SK-N-SH (cell line): Measurements from ENCODE around the gene HEY2. TPM values are rescaled to one million over a fixed set of nuclear protein-coding genes. Genes with fewer than 3 reads are reported as not detected.

ENCODE experiments used
- CTCF ChIA-PET: fragments of 300-600, 350-600 bp; formaldehyde crosslinking; extraction: SDS; loops from one replicate; lab custom pipeline; 2021; lab: Yijun Ruan, JAX
- POLR2A ChIA-PET: fragments of 350-600 bp; sonication (Branson Sonifier 250); formaldehyde crosslinking; extraction: SDS; loops from one replicate; lab custom pipeline; 2020; ENCODE audit warnings: antibody characterized with exemption, inconsistent platforms; lab: Yijun Ruan, JAX
- DNase-seq: peaks from one replicate; pipeline ENCODE4 v3.0.0; 2012
- H2AFZ ChIP-seq: fragments of 200-600 bp; sonication (generic); 2 replicates; pipeline ENCODE4 v1.8.1; 2016; ENCODE audit warnings: antibody characterized with exemption, mild to moderate bottlenecking, low read depth
- H3F3A ChIP-seq: fragments of 200-600 bp; sonication (generic); replicated peaks from 2 replicates; pipeline ENCODE3; 2016; ENCODE audit warnings: antibody characterized with exemption, mild to moderate bottlenecking; ENCODE audit not compliant: insufficient read depth
- H3K27ac ChIP-seq, 2 experiments: fragments of 200-500 bp in 1 of 2; fragments of 200-600 bp in 1 of 2; sonication (Bioruptor generic) in 1 of 2; sonication (generic), shearing (Covaris generic) in 1 of 2; 2 replicates each; pipeline versions ENCODE4 v1.5.1 to v1.6.1; 2014 to 2016; ENCODE audit warnings: low read depth in 2 of 2, inconsistent platforms in 1 of 2, low read length in 1 of 2, mild to moderate bottlenecking in 1 of 2, mixed read lengths in 1 of 2
- H3K27me3 ChIP-seq: fragments of 200-600 bp; sonication (generic), shearing (Covaris generic); 2 replicates; pipeline ENCODE4 v1.6.1; 2016; ENCODE audit warnings: mixed run types; ENCODE audit not compliant: insufficient read depth
- H3K36me3 ChIP-seq, 2 experiments: fragments of 200-500 bp in 1 of 2; fragments of 200-600 bp in 1 of 2; sonication (Bioruptor generic) in 1 of 2; sonication (generic) in 1 of 2; replicated peaks in 1 of 2; 2 replicates each; pipeline versions ENCODE3 to v1.5.1; 2014 to 2016; ENCODE audit warnings: low read length in 1 of 2, mild to moderate bottlenecking in 1 of 2; ENCODE audit not compliant: insufficient read depth in 2 of 2, control insufficient read depth in 1 of 2
- H3K4me1 ChIP-seq, 2 experiments: fragments of 200-500 bp in 1 of 2; fragments of 200-600 bp in 1 of 2; sonication (Bioruptor generic) in 1 of 2; sonication (generic), shearing (Covaris generic) in 1 of 2; 2 replicates each; pipeline versions ENCODE4 v1.5.1 to v1.6.1; 2014 to 2016; ENCODE audit warnings: low read depth in 1 of 2, low read length in 1 of 2, mixed run types in 1 of 2; ENCODE audit not compliant: insufficient read depth in 2 of 2, control insufficient read depth in 1 of 2
- H3K4me2 ChIP-seq: fragments of 200-600 bp; sonication (generic), shearing (Covaris generic); 2 replicates; pipeline ENCODE4 v1.6.1; 2017; ENCODE audit warnings: mixed run types
- H3K4me3 ChIP-seq, 2 experiments: fragments of 200-500 bp in 1 of 2; fragments of 200-600 bp in 1 of 2; sonication (Bioruptor generic) in 1 of 2; sonication (generic), shearing (Covaris generic) in 1 of 2; 2 replicates each; pipeline versions ENCODE4 v1.5.1 to v1.8.1; 2014 to 2016; ENCODE audit warnings: low read depth in 2 of 2, inconsistent platforms in 1 of 2, low read length in 1 of 2, mild to moderate bottlenecking in 1 of 2, mixed read lengths in 1 of 2, moderate library complexity in 1 of 2
- H3K79me2 ChIP-seq: fragments of 200-600 bp; sonication (generic); 2 replicates; pipeline ENCODE4 v1.8.1; 2017; ENCODE audit warnings: mild to moderate bottlenecking; ENCODE audit not compliant: insufficient read depth
- H3K9ac ChIP-seq: fragments of 200-600 bp; sonication (generic); 2 replicates; pipeline ENCODE4 v1.6.1; 2017; ENCODE audit warnings: mixed run types
- H3K9me2 ChIP-seq: fragments of 200-600 bp; sonication (generic); 2 replicates; pipeline ENCODE4 v1.6.1; 2017; ENCODE audit warnings: mixed run types
- H3K9me3 ChIP-seq: fragments of 200-600 bp; sonication (generic); 2 replicates; pipeline ENCODE4 v1.6.1; 2017; ENCODE audit warnings: mixed run types, mild to moderate bottlenecking, moderate library complexity
- H4K20me1 ChIP-seq: fragments of 200-600 bp; sonication (generic); 2 replicates; pipeline ENCODE4 v1.6.1; 2017; ENCODE audit warnings: mild to moderate bottlenecking, mixed run types; ENCODE audit not compliant: insufficient read depth
- GABPA ChIP-seq: IDR thresholded peaks from 2 replicates; pipeline ENCODE4 v1.4.0; 2012; ENCODE audit warnings: low read depth, mild to moderate bottlenecking
- MAX ChIP-seq: IDR thresholded peaks from 2 replicates; pipeline ENCODE4 v1.4.0; 2012; ENCODE audit warnings: low read depth
- MEF2A ChIP-seq: IDR thresholded peaks from 2 replicates; pipeline ENCODE4 v1.4.0; 2012; ENCODE audit warnings: low read depth, borderline replicate concordance
- MXI1 ChIP-seq: IDR thresholded peaks from 2 replicates; pipeline ENCODE4 v1.6.1; 2012; ENCODE audit warnings: mild to moderate bottlenecking, low read depth, low read length, improper control_type of control experiment
- NFIC ChIP-seq: IDR thresholded peaks from 2 replicates; pipeline ENCODE4 v1.4.0; 2012; ENCODE audit warnings: borderline replicate concordance
- PBX3 ChIP-seq: IDR thresholded peaks from 2 replicates; pipeline ENCODE4; 2012
- RAD21 ChIP-seq: IDR thresholded peaks from 2 replicates; pipeline ENCODE4 v1.6.1; 2012; ENCODE audit warnings: mild to moderate bottlenecking, low read length
- RCOR1 ChIP-seq: fragments of 150-350 bp; IDR thresholded peaks from 2 replicates; pipeline ENCODE4 v1.6.1; 2017; ENCODE audit warnings: antibody characterized with exemption, low read length
- RFX5 ChIP-seq: IDR thresholded peaks from 2 replicates; pipeline ENCODE4 v1.6.1; 2012; ENCODE audit warnings: mild to moderate bottlenecking, improper control_type of control experiment, low read length
- SMC3 ChIP-seq: IDR thresholded peaks from 2 replicates; pipeline ENCODE4 v1.6.1; 2012; ENCODE audit warnings: low read depth, low read length, improper control_type of control experiment
- TAF1 ChIP-seq: IDR thresholded peaks from 2 replicates; pipeline ENCODE4 v1.6.1; 2012; ENCODE audit warnings: low read depth, mild to moderate bottlenecking, low read length, moderate library complexity, borderline replicate concordance
- TEAD4 ChIP-seq: IDR thresholded peaks from 2 replicates; pipeline ENCODE4 v1.4.0; 2012; ENCODE audit warnings: mild to moderate bottlenecking, borderline replicate concordance; ENCODE audit not compliant: insufficient read depth
- WGBS: methylation state at CpG from one replicate; pipeline ENCODE4 v1.1.6; 2017; ENCODE audit warnings: low lambda C conversion rate; 5-methylcytosine and 5-hydroxymethylcytosine counted together
- polyA plus RNA-seq, 3 experiments: library from polyadenylated mRNA; depleted of rRNA; stranded (reverse); fragments of >200 nt; gene quantifications; 2 replicates each; pipeline ENCODE4 v1.2.3, GENCODE V29; 2012

The HEY2 gene
- polyA plus RNA-seq, 1 of the 3 experiments (the other 2 are of a cell fraction), result not detected

GRCh38 chr6:125739364-125739763 is 10.1 kb upstream of the HEY2 start:
- Histone ChIP-seq H3K27me3 (peaks cover 29% of the 10 kb centered on the region; the same call in 1 of the 2 replicates), H4K20me1 (no peaks in the 10 kb centered on the region), H3K4me2 (no peak overlapping the region), H2AFZ (no peak overlapping the region), H3K4me1 (no peaks in the 10 kb centered on the region), H3K9ac (no peak overlapping the region), H3F3A (no peaks in the 10 kb centered on the region), H3K9me2 (no peaks in the 10 kb centered on the region), H3K79me2 (no peaks in the 10 kb centered on the region), H3K27ac (no peak overlapping the region), H3K9me3 (no peaks in the 10 kb centered on the region), H3K36me3 (no peaks in the 10 kb centered on the region), H3K4me3 (no peak overlapping the region)
- TF ChIP-seq GABPA, result no peak
- TF ChIP-seq MXI1, result no peak
- no peak for TF ChIP-seq PBX3
- no peak for TF ChIP-seq NFIC
- no peak for TF ChIP-seq SMC3
- no peak for TF ChIP-seq RCOR1
- TF ChIP-seq TAF1, result no peak
- no peak for TF ChIP-seq TEAD4
- no peak for TF ChIP-seq RFX5
- no peak for TF ChIP-seq RAD21
- POLR2A ChIA-PET, result no interaction called here
- DNase-seq, result no peak
- WGBS, result 14% methylated on average over 1 of the region's 1 CpG
- CTCF ChIA-PET, result interaction anchor here (0.7 to 1.1 kb wide), 2 partner anchors 10 to 13 kb away, joined by 3 read pairs; no protein-coding TSS in a partner anchor

GRCh38 chr6:125741336-125741735 is 8.1 kb upstream of the HEY2 start:
- Histone ChIP-seq H4K20me1 (no peaks in the 10 kb centered on the region), H3K4me3 (no peak overlapping the region), H3K9me3 (no peaks in the 10 kb centered on the region), H3K9ac (no peak overlapping the region), H3K9me2 (no peaks in the 10 kb centered on the region), H3F3A (no peaks in the 10 kb centered on the region), H3K27me3 (peaks cover 36% of the 10 kb centered on the region), H3K4me2 (no peak overlapping the region), H3K4me1 (no peaks in the 10 kb centered on the region), H2AFZ (no peak overlapping the region), H3K79me2 (no peaks in the 10 kb centered on the region)
- 30% methylated on average over 2 of the region's 2 CpGs for WGBS
- no peak for TF ChIP-seq RCOR1
- no peak for TF ChIP-seq SMC3
- no peak for TF ChIP-seq MEF2A
- no peak for TF ChIP-seq RAD21
- no peak for TF ChIP-seq GABPA
- TF ChIP-seq PBX3, result no peak
- no peak for TF ChIP-seq MAX
- TF ChIP-seq, all 33 proteins: peak for 0
- ChIA-PET POLR2A (no interaction called here), CTCF (interaction anchor here (0.7 to 1.3 kb wide), 2 partner anchors 17 to 428 kb away, joined by 3 read pairs; no protein-coding TSS in a partner anchor)
- no peak for DNase-seq
- no peaks in the 10 kb centered on the region for H3K36me3 ChIP-seq
- no peak overlapping the region for H3K27ac ChIP-seq
